H1 (cell line): ENCODE results near the gene ADRM1.

Experiments
- PHF8 ChIP-seq: fragments of 200-600 bp; sonication (generic); conservative IDR thresholded peaks from 2 replicates; pipeline ENCODE4 v1.7.1; 2012; ENCODE audit warnings: low read depth, mild to moderate bottlenecking, inconsistent platforms, low read length, moderate library complexity
- TF ChIP-seq, protein P1 (sequence below), 3 experiments: IDR thresholded peaks; 1 replicate in 2 of 3; 2 replicates in 1 of 3; pipeline versions ENCODE4 v1.5.1 to v1.6.1; 2011; ENCODE audit warnings: low read length in 3 of 3, mild to moderate bottlenecking in 3 of 3, inconsistent platforms in 2 of 3, low read depth in 1 of 3, moderate library complexity in 1 of 3; ENCODE audit not compliant: insufficient read depth in 1 of 3; ENCODE audit errors: control extremely low read depth in 1 of 3

- TF ChIP-seq, protein P1, sequence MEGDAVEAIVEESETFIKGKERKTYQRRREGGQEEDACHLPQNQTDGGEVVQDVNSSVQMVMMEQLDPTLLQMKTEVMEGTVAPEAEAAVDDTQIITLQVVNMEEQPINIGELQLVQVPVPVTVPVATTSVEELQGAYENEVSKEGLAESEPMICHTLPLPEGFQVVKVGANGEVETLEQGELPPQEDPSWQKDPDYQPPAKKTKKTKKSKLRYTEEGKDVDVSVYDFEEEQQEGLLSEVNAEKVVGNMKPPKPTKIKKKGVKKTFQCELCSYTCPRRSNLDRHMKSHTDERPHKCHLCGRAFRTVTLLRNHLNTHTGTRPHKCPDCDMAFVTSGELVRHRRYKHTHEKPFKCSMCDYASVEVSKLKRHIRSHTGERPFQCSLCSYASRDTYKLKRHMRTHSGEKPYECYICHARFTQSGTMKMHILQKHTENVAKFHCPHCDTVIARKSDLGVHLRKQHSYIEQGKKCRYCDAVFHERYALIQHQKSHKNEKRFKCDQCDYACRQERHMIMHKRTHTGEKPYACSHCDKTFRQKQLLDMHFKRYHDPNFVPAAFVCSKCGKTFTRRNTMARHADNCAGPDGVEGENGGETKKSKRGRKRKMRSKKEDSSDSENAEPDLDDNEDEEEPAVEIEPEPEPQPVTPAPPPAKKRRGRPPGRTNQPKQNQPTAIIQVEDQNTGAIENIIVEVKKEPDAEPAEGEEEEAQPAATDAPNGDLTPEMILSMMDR (IDR thresholded peaks at IDR 0.05; ENCODE audit: control extremely low read depth in 1 of 3, insufficient read depth in 1 of 3, low read depth in 1 of 3, low read length in 3 of 3) = no peak
- no peak for TF ChIP-seq PHF8
These were observed 35.5 kb downstream of the ADRM1 start for GRCh38 chr20:62338294-62338620.
